ENCODE data around the gene VASP.

VASP gene

GRCh38 chr19:45515081-45515624 is 7.9 kb downstream of the VASP start:
- no peak for DNase-seq (ENCODE audit: low spot score)

DNA sequence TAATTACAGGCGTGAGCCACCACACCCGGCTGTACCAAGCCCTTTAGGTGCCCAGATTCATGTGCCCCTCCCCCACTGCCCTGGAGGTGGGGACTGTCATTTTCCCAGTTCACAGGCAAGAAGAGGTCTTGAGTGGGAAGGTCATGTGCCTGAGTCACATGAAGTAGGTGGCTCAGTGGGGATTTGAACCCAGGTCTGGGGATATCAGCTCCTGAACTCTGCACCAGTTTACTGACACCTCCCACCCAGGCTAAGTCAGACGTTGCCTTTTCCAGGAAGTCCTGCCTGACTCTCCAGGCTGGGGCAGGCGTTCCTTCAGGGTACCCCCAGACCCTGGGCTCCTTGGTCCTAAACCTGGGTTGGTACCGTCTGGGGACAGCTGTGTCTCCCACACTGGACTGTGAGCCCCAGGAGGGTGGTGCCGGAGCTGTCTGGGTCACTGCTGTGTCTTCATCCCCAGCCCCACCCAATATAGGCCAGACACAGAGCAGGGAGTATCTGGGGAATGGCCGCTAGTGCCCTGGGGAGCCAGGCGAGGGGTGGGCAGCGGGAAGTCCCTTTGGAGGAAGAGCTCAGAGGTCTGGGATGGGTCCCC is 8.6 kb downstream of the VASP start:
- DNase-seq (ENCODE audit: low spot score): no peak

GRCh38 chr19:45517238-45517637 is 10.0 kb downstream of the VASP start:
- no peak for DNase-seq (ENCODE audit: low spot score)

DNA sequence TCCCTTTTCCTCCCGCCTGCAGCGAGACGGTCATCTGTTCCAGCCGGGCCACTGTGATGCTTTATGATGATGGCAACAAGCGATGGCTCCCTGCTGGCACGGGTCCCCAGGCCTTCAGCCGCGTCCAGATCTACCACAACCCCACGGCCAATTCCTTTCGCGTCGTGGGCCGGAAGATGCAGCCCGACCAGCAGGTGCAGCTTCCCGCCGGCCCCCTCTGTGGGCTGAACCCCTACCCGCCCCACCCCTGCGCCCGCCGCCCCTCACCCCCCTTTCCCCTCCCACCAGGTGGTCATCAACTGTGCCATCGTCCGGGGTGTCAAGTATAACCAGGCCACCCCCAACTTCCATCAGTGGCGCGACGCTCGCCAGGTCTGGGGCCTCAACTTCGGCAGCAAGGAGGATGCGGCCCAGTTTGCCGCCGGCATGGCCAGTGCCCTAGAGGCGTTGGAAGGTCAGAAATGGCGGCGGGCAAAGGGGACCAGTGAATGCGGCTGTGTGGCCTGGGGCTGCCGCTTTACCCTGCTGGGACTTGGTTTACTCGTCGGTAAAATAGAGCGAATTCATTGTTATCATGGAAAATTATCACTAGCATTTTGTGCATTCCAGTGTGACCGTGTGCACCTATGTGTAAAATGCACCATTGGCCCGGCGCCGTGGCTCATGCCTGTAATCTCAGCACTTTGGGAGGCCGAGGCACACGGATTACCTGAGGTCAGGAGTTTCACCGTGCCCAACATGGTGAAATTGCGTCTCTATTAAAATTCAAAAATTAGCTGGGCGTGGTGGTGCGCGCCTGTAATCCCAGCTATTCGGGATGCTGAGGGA is 10.6 kb downstream of the VASP start:
- no peak for DNase-seq (ENCODE audit: low spot score)

- DNase-seq (ENCODE audit: low spot score): no peak
Measured at GRCh38 chr19:45518469-45518826, 11.2 kb downstream of the VASP start.

- DNase-seq (ENCODE audit: low spot score): no peak
Measured at GRCh38 chr19:45522010-45522941, 15.0 kb downstream of the VASP start.

DNA sequence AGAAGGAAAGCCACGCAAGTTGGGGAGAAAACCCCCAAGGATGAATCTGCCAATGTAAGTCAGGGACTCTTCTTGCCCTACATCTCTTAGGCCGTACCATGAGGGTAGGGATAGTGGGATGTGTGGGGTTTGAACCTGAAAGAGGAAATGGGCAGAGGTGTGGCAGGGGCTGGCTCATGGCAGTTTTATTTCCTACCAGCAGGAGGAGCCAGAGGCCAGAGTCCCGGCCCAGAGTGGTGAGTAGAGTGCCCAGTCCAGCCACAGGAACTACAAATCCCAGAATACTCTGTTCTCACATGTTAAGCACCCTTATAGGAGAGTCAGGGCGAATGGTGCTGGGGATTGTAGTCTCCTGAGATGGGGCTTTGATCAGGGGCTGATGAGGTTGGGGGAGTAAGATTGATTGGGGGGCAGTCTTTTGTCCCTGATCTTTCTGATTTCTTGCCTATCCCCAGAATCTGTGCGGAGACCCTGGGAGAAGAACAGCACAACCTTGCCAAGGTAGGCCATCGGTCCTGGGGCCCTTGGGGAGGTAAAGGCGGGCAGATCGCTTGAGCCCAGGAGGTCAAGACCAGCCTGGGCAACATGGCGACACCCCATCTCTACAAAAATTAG is 16.5 kb downstream of the VASP start:
- peak; percentile 88 for DNase-seq (ENCODE audit: low spot score)

GRCh38 chr19:45524575-45525129 is 17.4 kb downstream of the VASP start:
- DNase-seq (ENCODE audit: low spot score): no peak

DNA sequence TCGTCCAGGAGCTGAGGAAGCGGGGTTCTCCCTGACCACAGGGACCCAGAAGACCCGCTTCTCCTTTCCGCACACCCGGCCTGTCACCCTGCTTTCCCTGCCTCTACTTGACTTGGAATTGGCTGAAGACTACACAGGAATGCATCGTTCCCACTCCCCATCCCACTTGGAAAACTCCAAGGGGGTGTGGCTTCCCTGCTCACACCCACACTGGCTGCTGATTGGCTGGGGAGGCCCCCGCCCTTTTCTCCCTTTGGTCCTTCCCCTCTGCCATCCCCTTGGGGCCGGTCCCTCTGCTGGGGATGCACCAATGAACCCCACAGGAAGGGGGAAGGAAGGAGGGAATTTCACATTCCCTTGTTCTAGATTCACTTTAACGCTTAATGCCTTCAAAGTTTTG is 18.9 kb downstream of the VASP start:
- DNase-seq (ENCODE audit: low spot score): peak; percentile 87

GRCh38 chr19:45526971-45527370 is 19.7 kb downstream of the VASP start:
- DNase-seq (ENCODE audit: low spot score): no peak

- no peak for DNase-seq (ENCODE audit: low spot score)
Measured at GRCh38 chr19:45527731-45528130, 20.5 kb downstream of the VASP start.

DNA sequence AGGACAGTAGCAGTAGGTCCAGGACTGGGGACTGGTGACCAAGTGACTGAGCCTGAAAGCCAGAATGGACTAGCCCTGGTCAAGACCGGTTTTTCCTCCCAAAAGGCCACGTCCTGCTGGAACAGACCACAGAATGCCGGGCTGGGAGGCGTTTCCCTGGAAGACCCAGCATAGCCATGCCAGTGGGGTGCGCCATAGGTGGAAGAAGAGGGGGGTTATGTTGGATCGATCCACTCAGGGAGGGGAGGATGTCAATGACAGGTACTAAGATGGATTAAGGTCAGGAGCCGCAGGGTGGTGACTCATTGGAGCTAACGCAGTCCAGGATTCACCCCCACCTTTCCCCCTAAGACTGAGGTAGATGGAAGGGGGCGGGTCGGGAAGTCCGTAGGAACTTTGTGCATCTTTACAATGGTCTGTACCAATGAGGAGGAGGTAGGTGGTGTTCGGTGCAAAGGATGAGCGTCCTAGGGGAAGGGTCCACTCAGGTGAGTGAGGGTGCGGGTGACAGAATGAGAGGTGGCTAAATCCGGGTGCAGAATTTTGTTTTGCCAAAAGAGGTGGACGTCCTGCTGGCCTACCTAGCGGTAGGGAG is 21.0 kb downstream of the VASP start:
- DNase-seq (ENCODE audit: low spot score): peak; percentile 41

GRCh38 chr19:45528744-45529419 is 21.6 kb downstream of the VASP start:
- DNase-seq (ENCODE audit: low spot score): peak; percentile 84

DNA sequence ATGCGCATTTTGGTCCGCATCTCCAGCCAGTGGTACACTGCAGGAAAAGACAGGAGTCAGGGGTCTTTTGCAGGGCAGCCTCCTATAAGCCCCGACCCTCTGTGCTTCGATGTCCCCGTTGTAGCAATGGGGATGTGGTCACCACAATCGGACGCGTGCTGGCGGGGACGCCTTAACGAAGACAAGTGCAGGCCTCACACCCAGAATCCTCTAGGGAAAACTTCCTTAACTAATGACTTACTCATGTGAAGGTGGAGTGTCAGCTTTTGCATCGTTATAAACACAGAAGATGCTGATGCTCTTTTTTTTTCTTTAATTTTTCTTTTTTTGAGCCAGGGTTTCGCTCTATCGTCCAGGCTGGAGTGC is 22.1 kb downstream of the VASP start:
- DNase-seq (ENCODE audit: low spot score): no peak

- no peak for DNase-seq (ENCODE audit: low spot score)
Measured at GRCh38 chr19:45531349-45531748, 24.1 kb downstream of the VASP start.

DNA sequence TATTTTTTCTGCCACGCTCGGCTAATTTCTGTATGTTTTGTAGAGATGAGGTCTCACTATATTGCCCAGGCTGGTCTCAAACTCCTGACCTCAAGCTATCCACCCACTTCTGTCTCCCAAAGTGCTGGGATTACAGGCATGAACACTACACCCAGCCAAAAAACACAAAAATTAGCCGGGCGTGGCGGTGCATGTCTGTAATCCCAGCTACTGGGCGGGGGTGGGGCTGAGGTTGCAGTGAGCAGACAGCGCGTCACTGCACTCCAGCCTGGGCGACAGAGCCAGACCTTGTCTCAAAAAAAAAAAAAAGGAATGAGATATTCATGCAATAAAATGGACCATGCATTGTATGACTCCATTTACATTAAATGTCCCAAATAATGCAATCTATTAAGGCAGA is 32.2 kb downstream of the VASP start:
- DNase-seq (ENCODE audit: low spot score): no peak

- no peak for DNase-seq (ENCODE audit: low spot score)
Measured at GRCh38 chr19:45542234-45542668, 35.0 kb downstream of the VASP start.

DNA sequence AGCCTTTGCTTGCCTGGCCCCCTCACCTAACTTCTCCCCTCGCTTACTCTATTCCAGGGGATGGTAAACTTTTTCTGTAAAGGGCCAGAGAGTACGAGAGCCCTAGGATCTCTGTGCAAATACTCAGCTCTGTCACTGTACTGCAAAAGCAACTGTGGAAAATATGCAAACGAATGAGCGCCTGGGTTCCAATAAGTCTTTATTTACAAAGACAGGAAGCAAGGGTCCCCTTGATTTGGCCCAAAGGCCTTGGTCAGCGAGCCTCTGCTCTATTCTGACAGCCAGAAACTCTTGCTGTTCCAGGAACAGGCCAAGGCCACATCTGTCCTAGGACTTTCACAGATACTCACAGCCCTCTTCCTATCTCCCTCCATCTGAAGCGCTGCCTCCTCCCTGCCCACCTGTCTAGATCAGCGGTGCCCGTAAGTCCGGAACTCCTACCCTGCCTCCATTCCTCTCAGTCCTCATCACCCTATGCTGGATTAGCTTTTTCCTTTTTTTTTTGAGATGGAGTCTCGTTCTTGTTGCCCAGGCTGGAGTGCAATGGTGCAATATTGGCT is 40.0 kb downstream of the VASP start:
- no peak for DNase-seq (ENCODE audit: low spot score)

DNA sequence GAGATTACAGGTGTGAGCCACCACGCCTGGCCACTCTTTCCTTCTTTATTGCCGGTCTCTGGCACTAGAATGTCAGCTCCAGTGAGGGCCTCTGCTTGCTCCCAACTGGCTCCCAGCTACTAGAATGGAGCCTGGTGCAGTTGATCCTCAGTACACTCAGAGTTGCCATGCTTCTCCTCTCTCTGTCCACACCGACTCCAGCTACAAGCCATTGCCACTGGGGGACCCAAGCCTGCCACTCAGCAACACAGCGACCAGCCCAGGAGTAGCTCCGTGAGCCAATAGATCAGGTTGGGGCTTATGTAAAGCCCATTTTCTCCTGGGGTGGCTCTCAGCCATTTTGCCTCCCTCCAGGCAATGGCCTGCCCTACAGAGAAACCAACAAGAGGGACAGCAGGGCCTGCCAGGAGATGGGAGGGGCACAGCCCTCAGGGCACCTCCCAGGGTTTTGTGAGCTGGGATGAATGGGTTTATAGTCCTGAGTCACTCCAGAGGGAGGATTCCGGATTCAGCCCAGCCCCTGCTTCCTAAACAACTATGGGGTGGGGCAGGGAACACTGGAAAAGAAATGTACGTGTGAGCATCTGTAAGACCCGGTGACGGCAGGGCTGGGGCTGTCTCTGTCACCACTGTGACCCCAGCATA is 40.8 kb downstream of the VASP start:
- DNase-seq (ENCODE audit: low spot score): peak; percentile 41

GRCh38 chr19:45553464-45553863 is 46.2 kb downstream of the VASP start:
- DNase-seq (ENCODE audit: low spot score): peak; percentile 59

Data from iPS-NIHi11 (cell line).